ENCODE measurements around the gene RPLP2. TPM values are rescaled to one million over a fixed set of nuclear protein-coding genes. Genes with fewer than 3 reads are reported as not detected.
A peak's percentile ranks its signal among the peaks of the same experiment; 100 is the strongest.

The RPLP2 gene
- total and polyA plus RNA-seq, 2 experiments from 2014 or later, result 401 to 468 TPM

- DNase-seq (ENCODE audit: low spot score), result peak; percentile 72
- 5% methylated on average over 26 of the region's 66 CpGs for WGBS (ENCODE audit: low lambda C conversion rate, missing lambda C conversion rate)
- H3K4me2 ChIP-seq, result peak overlapping the region; percentile 96
Observed at GRCh38 chr11:827146-827896, 17.6 kb downstream of the RPLP2 start.

GRCh38 chr11:827897-828192, 18.1 kb downstream of the RPLP2 start, which contains the start of gene CRACR2B:
CRACR2B (plus strand) TSS chr11:827919; CDS start chr11:828608, 689 bp downstream.
- no peaks in the 10 kb centered on the region for H3K9me2 ChIP-seq (replicated peaks; ENCODE audit: insufficient read depth)
- no peaks in the 10 kb centered on the region for H3K79me2 ChIP-seq
- peak within 1 kb of the TSS; percentile 97 for H3K4me2 ChIP-seq
- H3K4me1 ChIP-seq (ENCODE audit: insufficient read depth), result peaks cover 45% of the 10 kb centered on the region
- no peaks in the 10 kb centered on the region for H3K36me3 ChIP-seq (replicated peaks; ENCODE audit: insufficient read depth, low read depth)
- WGBS (ENCODE audit: low lambda C conversion rate, missing lambda C conversion rate), result 50% methylated on average over 5 of the region's 5 CpGs
- DNase-seq (ENCODE audit: low spot score), result no peak
- H4K20me1 ChIP-seq (ENCODE audit: insufficient read depth, poor library complexity, severe bottlenecking), result no peaks in the 10 kb centered on the region
- peak within 1 kb of the TSS; percentile 49 for H2AFZ ChIP-seq
- H3K4me3 ChIP-seq, result peak within 1 kb of the TSS; percentile 14
- TF ChIP-seq CTCF (IDR thresholded peaks at IDR 0.05; ENCODE audit: poor library complexity), result no peak
- TF ChIP-seq EZH2 (IDR thresholded peaks at IDR 0.05; ENCODE audit: borderline replicate concordance), result no peak
- TF ChIP-seq EZH2phosphoT487 (IDR thresholded peaks at IDR 0.05; ENCODE audit: low read depth, severe bottlenecking, unreplicated experiment), result no peak
- H3K9me3 ChIP-seq (ENCODE audit: low read depth), result no peaks in the 10 kb centered on the region
- peak within 1 kb of the TSS; percentile 83 for H3K27ac ChIP-seq
- H3K27me3 ChIP-seq, result peaks cover 21% of the 10 kb centered on the region

More at GRCh38 chr11:827146-827896, 17.6 kb downstream of the RPLP2 start:
- Histone ChIP-seq H4K20me1 (ENCODE audit: insufficient read depth, poor library complexity, severe bottlenecking) (no peaks in the 10 kb centered on the region), H3K4me3 (peak overlapping the region; percentile 14), H3K27ac (peak overlapping the region; percentile 83), H3K36me3 (replicated peaks; ENCODE audit: insufficient read depth, low read depth) (no peaks in the 10 kb centered on the region), H3K9me2 (replicated peaks; ENCODE audit: insufficient read depth) (no peaks in the 10 kb centered on the region), H3K9me3 (ENCODE audit: low read depth) (no peaks in the 10 kb centered on the region), H3K27me3 (peaks cover 21% of the 10 kb centered on the region), H3K79me2 (no peaks in the 10 kb centered on the region), H2AFZ (peak overlapping the region; percentile 49), H3K4me1 (ENCODE audit: insufficient read depth) (peaks cover 43% of the 10 kb centered on the region)
- peak; percentile 9 for TF ChIP-seq EZH2 (IDR thresholded peaks at IDR 0.05; ENCODE audit: borderline replicate concordance)
- no peak for TF ChIP-seq EZH2phosphoT487 (IDR thresholded peaks at IDR 0.05; ENCODE audit: low read depth, severe bottlenecking, unreplicated experiment)
- no peak for TF ChIP-seq CTCF (IDR thresholded peaks at IDR 0.05; ENCODE audit: poor library complexity)

GRCh38 chr11:828506-829175, 18.9 kb downstream of the RPLP2 start:
- WGBS (ENCODE audit: low lambda C conversion rate, missing lambda C conversion rate), result 68% methylated on average over 20 of the region's 21 CpGs
- no peaks in the 10 kb centered on the region for H3K9me2 ChIP-seq (replicated peaks; ENCODE audit: insufficient read depth)
- no peak overlapping the region for H3K4me3 ChIP-seq
- H3K27me3 ChIP-seq, result peaks cover 21% of the 10 kb centered on the region
- no peaks in the 10 kb centered on the region for H3K36me3 ChIP-seq (replicated peaks; ENCODE audit: insufficient read depth, low read depth)
- H3K4me1 ChIP-seq (ENCODE audit: insufficient read depth), result peaks cover 46% of the 10 kb centered on the region
- H4K20me1 ChIP-seq (ENCODE audit: insufficient read depth, poor library complexity, severe bottlenecking), result peaks cover 3% of the 10 kb centered on the region
- peaks cover 5% of the 10 kb centered on the region for H3K79me2 ChIP-seq
- no peak for TF ChIP-seq EZH2phosphoT487 (IDR thresholded peaks at IDR 0.05; ENCODE audit: low read depth, severe bottlenecking, unreplicated experiment)
- no peak for TF ChIP-seq EZH2 (IDR thresholded peaks at IDR 0.05; ENCODE audit: borderline replicate concordance)
- no peak for TF ChIP-seq CTCF (IDR thresholded peaks at IDR 0.05; ENCODE audit: poor library complexity)
- H3K4me2 ChIP-seq, result peak overlapping the region; percentile 97
- H3K27ac ChIP-seq, result no peak overlapping the region
- no peak for DNase-seq (ENCODE audit: low spot score)
- H3K9me3 ChIP-seq (ENCODE audit: low read depth), result no peaks in the 10 kb centered on the region
- no peak overlapping the region for H2AFZ ChIP-seq
